Nephron (organoid): ENCODE data around the gene ABTB2.

Experiments used
- H3K27ac Mint-ChIP-seq, 3 experiments: 2 replicates each; pipeline ENCODE4 v1.8.0; 2020; ENCODE audit warnings: mixed read lengths in 3 of 3, mild to moderate bottlenecking in 2 of 3, moderate library complexity in 1 of 3
- H3K27me3 Mint-ChIP-seq: 2 replicates; pipeline ENCODE4 v1.8.0; 2021; ENCODE audit warnings: low read depth, mild to moderate bottlenecking, moderate library complexity, mixed read lengths
- H3K36me3 Mint-ChIP-seq: 2 replicates; pipeline ENCODE4 v1.8.0; 2020; ENCODE audit warnings: low read depth, mixed read lengths
- H3K4me1 Mint-ChIP-seq: 2 replicates; pipeline ENCODE4 v1.8.0; 2020; ENCODE audit warnings: mixed read lengths
- H3K4me3 Mint-ChIP-seq, 3 experiments: 2 replicates each; pipeline ENCODE4 v1.8.0; 2020; ENCODE audit warnings: mild to moderate bottlenecking in 3 of 3, mixed read lengths in 3 of 3, moderate library complexity in 2 of 3
- H3K9me3 Mint-ChIP-seq: 2 replicates; pipeline ENCODE4 v1.8.0; 2020; ENCODE audit warnings: mixed read lengths
- CTCF ChIP-seq, 3 experiments: fragments of 200-600 bp; sonication (generic); IDR thresholded peaks; one replicate each; pipeline ENCODE4 v1.5.0; 2021; ENCODE audit warnings: antibody characterized with exemption in 3 of 3; ENCODE audit not compliant: unreplicated experiment in 3 of 3

Gene ABTB2

GRCh38 chr11:34317666-34318065 lies 40.1 kb downstream of the ABTB2 start:
- Mint-ChIP-seq H3K27ac (no peak overlapping the region), H3K9me3 (no peaks in the 10 kb centered on the region), H3K36me3 (no peaks in the 10 kb centered on the region), H3K27me3 (peaks cover 3% of the 10 kb centered on the region), H3K4me1 (peaks cover 41% of the 10 kb centered on the region), H3K4me3 (no peak overlapping the region)
- TF ChIP-seq CTCF (IDR thresholded peaks at IDR 0.05; ENCODE audit: unreplicated experiment in 3 of 3), result no peak

- Mint-ChIP-seq H3K4me3 (no peak overlapping the region), H3K4me1 (peaks cover 40% of the 10 kb centered on the region), H3K36me3 (no peaks in the 10 kb centered on the region), H3K27ac (no peak overlapping the region), H3K9me3 (no peaks in the 10 kb centered on the region), H3K27me3 (peaks cover 3% of the 10 kb centered on the region)
- no peak for TF ChIP-seq CTCF (IDR thresholded peaks at IDR 0.05; ENCODE audit: unreplicated experiment in 3 of 3)
Observed at GRCh38 chr11:34317036-34317360, 40.8 kb downstream of the ABTB2 start.

GRCh38 chr11:34316347-34317035 lies 41.3 kb downstream of the ABTB2 start:
- H3K4me3 Mint-ChIP-seq, result no peak overlapping the region
- no peaks in the 10 kb centered on the region for H3K9me3 Mint-ChIP-seq
- H3K4me1 Mint-ChIP-seq, result peaks cover 36% of the 10 kb centered on the region
- peaks cover 3% of the 10 kb centered on the region for H3K27me3 Mint-ChIP-seq
- no peak for TF ChIP-seq CTCF (IDR thresholded peaks at IDR 0.05; ENCODE audit: unreplicated experiment in 3 of 3)
- H3K36me3 Mint-ChIP-seq, result no peaks in the 10 kb centered on the region
- H3K27ac Mint-ChIP-seq, result peak overlapping the region in 1 of 3 experiments; percentile 31

GRCh38 chr11:34315394-34315793 lies 42.4 kb downstream of the ABTB2 start:
- no peak for TF ChIP-seq CTCF (IDR thresholded peaks at IDR 0.05; ENCODE audit: unreplicated experiment in 3 of 3)
- Mint-ChIP-seq H3K4me1 (peaks cover 44% of the 10 kb centered on the region), H3K36me3 (no peaks in the 10 kb centered on the region), H3K9me3 (no peaks in the 10 kb centered on the region), H3K27ac (peak overlapping the region in 1 of 3 experiments; percentile 13), H3K27me3 (peaks cover 9% of the 10 kb centered on the region), H3K4me3 (no peak overlapping the region)

- Mint-ChIP-seq H3K9me3 (no peaks in the 10 kb centered on the region), H3K4me1 (peaks cover 44% of the 10 kb centered on the region), H3K27ac (no peak overlapping the region), H3K27me3 (peaks cover 12% of the 10 kb centered on the region), H3K4me3 (no peak overlapping the region), H3K36me3 (no peaks in the 10 kb centered on the region)
- TF ChIP-seq CTCF (IDR thresholded peaks at IDR 0.05; ENCODE audit: unreplicated experiment in 3 of 3), result no peak
Observed at GRCh38 chr11:34314936-34315335, 42.9 kb downstream of the ABTB2 start.

- H3K36me3 Mint-ChIP-seq, result no peaks in the 10 kb centered on the region
- no peak for TF ChIP-seq CTCF (IDR thresholded peaks at IDR 0.05; ENCODE audit: unreplicated experiment in 3 of 3)
- peaks cover 16% of the 10 kb centered on the region for H3K27me3 Mint-ChIP-seq
- no peaks in the 10 kb centered on the region for H3K9me3 Mint-ChIP-seq
- no peak overlapping the region for H3K27ac Mint-ChIP-seq
- H3K4me3 Mint-ChIP-seq, result no peak overlapping the region
- H3K4me1 Mint-ChIP-seq, result peaks cover 50% of the 10 kb centered on the region
Observed at GRCh38 chr11:34314176-34314575, 43.6 kb downstream of the ABTB2 start.
